BLaER1 treated with 17β-estradiol and CSF1 and Interleukin-3, amounts not matched to agents 10 nM and 100 nM (cell line): ENCODE data around the gene G6PD.
"Not testable (repeated sequence)": the region's sequence is repeated elsewhere in the genome, so short reads cannot be mapped to it uniquely, and the experiment has no call there.

Experiments
- H3K27ac ChIP-seq, 11 experiments: shearing (Covaris generic); formaldehyde crosslinking; 2 replicates each; pipeline ENCODE4 v1.8.1; 2022
- H3K27me3 ChIP-seq, 11 experiments: shearing (Covaris generic); formaldehyde crosslinking; 2 replicates each; pipeline ENCODE4 v1.8.1; 2022
- H3K36me3 ChIP-seq, 11 experiments: shearing (Covaris generic); formaldehyde crosslinking; 2 replicates each; pipeline ENCODE4 v1.8.1; 2022
- H3K4me1 ChIP-seq, 10 experiments: shearing (Covaris generic); formaldehyde crosslinking; 2 replicates each; pipeline ENCODE4 v1.8.1; 2022
- H3K4me2 ChIP-seq, 11 experiments: shearing (Covaris generic); formaldehyde crosslinking; 2 replicates each; pipeline ENCODE4 v1.8.1; 2022
- H3K4me3 ChIP-seq, 10 experiments: shearing (Covaris generic); formaldehyde crosslinking; 2 replicates each; pipeline ENCODE4 v1.8.1; 2022
- H3K9ac ChIP-seq, 11 experiments: shearing (Covaris generic); formaldehyde crosslinking; 2 replicates each; pipeline ENCODE4 v1.8.1; 2022
- H3K9me3 ChIP-seq, 11 experiments: shearing (Covaris generic); formaldehyde crosslinking; replicated peaks in 1 of 11; 2 replicates each; pipeline ENCODE4 v1.8.1; 2022
- H4K20me1 ChIP-seq, 11 experiments: shearing (Covaris generic); formaldehyde crosslinking; 2 replicates each; pipeline ENCODE4 v1.8.1; 2022
- Cebpa-rat ChIP-seq, 11 experiments: shearing (Covaris generic); IDR thresholded peaks; 2 replicates each; pipeline ENCODE4 v1.8.1; 2022

G6PD gene

GRCh38 chrX:154511761-154512160, 34.9 kb downstream of the G6PD start:
- Histone ChIP-seq H3K27me3 (peaks cover 9 to 69% (median 50%) of the 10 kb centered on the region in 11 experiments; a peak in 21 of 22 replicates), H3K36me3 (peaks cover 5 to 33% (median 12%) of the 10 kb centered on the region in 11 experiments; a peak in 16 of 22 replicates), H3K4me2 (peak overlapping the region; percentile 22 to 77 (median 57); a peak in 21 of 22 replicates), H3K9me3 (peaks cover 17 to 64% (median 44%) of the 10 kb centered on the region in 11 experiments), H3K9ac (peak overlapping the region in 7 of 11 experiments; percentile 10 to 61 (median 38); a peak in 7 of 22 replicates), H3K4me1 (peaks cover 19 to 43% (median 35%) of the 10 kb centered on the region in 10 experiments), H3K27ac (peak overlapping the region in 10 of 11 experiments; percentile 15 to 74 (median 60); a peak in 18 of 22 replicates), H4K20me1 (peaks cover 0 to 18% (median 0%) of the 10 kb centered on the region in 11 experiments; a peak in 1 of 22 replicates), H3K4me3 (no peak overlapping the region)
- no peak for TF ChIP-seq Cebpa-rat (IDR thresholded peaks at IDR 0.05)

GRCh38 chrX:154509455-154509854, 37.2 kb downstream of the G6PD start:
- Histone ChIP-seq H3K9me3 (peaks cover 12 to 61% (median 32%) of the 10 kb centered on the region in 11 experiments; a peak in 21 of 22 replicates), H3K27me3 (peaks cover 9 to 84% (median 63%) of the 10 kb centered on the region in 11 experiments; a peak in 21 of 22 replicates), H3K4me1 (peaks cover 8 to 32% (median 23%) of the 10 kb centered on the region in 10 experiments; a peak in 19 of 20 replicates), H3K9ac (no peak overlapping the region), H3K36me3 (peaks cover 15 to 45% (median 22%) of the 10 kb centered on the region in 11 experiments; a peak in 19 of 22 replicates), H4K20me1 (peaks cover 0 to 18% (median 0%) of the 10 kb centered on the region in 11 experiments; a peak in 2 of 22 replicates), H3K4me2 (no peak overlapping the region), H3K27ac (no peak overlapping the region), H3K4me3 (no peak overlapping the region)
- TF ChIP-seq Cebpa-rat (IDR thresholded peaks at IDR 0.05): no peak

GRCh38 chrX:154508384-154508745, 38.3 kb downstream of the G6PD start:
- Histone ChIP-seq H3K27me3 (peaks cover 9 to 86% (median 62%) of the 10 kb centered on the region in 11 experiments; a peak in 21 of 22 replicates), H3K36me3 (peaks cover 15 to 45% (median 22%) of the 10 kb centered on the region in 11 experiments; a peak in 19 of 22 replicates), H3K9me3 (peaks cover 12 to 59% (median 32%) of the 10 kb centered on the region in 11 experiments; a peak in 21 of 22 replicates), H3K9ac (no peak overlapping the region), H3K4me2 (no peak overlapping the region), H4K20me1 (peaks cover 0 to 18% (median 0%) of the 10 kb centered on the region in 11 experiments; a peak in 2 of 22 replicates), H3K27ac (no peak overlapping the region), H3K4me3 (no peak overlapping the region), H3K4me1 (peaks cover 8 to 24% (median 21%) of the 10 kb centered on the region in 10 experiments; a peak in 19 of 20 replicates)
- TF ChIP-seq Cebpa-rat (IDR thresholded peaks at IDR 0.05): no peak

GRCh38 chrX:154507673-154508383, 38.8 kb downstream of the G6PD start:
- Histone ChIP-seq H3K4me3 (no peak overlapping the region), H3K9ac (no peak overlapping the region), H3K36me3 (peaks cover 15 to 45% (median 22%) of the 10 kb centered on the region in 11 experiments; a peak in 19 of 22 replicates), H3K27ac (no peak overlapping the region), H4K20me1 (peaks cover 0 to 16% (median 0%) of the 10 kb centered on the region in 11 experiments; a peak in 2 of 22 replicates), H3K4me2 (no peak overlapping the region), H3K4me1 (peaks cover 8 to 19% (median 16%) of the 10 kb centered on the region in 10 experiments; a peak in 19 of 20 replicates), H3K9me3 (peaks cover 12 to 55% (median 32%) of the 10 kb centered on the region in 11 experiments; a peak in 21 of 22 replicates), H3K27me3 (peaks cover 9 to 84% (median 62%) of the 10 kb centered on the region in 11 experiments; a peak in 21 of 22 replicates)
- TF ChIP-seq Cebpa-rat (IDR thresholded peaks at IDR 0.05): no peak

GRCh38 chrX:154506483-154507332, 39.9 kb downstream of the G6PD start:
- H3K27me3 ChIP-seq: peaks cover 9 to 82% (median 62%) of the 10 kb centered on the region in 11 experiments; a peak in 21 of 22 replicates
- peaks cover 15 to 45% (median 22%) of the 10 kb centered on the region in 11 experiments; a peak in 19 of 22 replicates for H3K36me3 ChIP-seq
- no peak for TF ChIP-seq Cebpa-rat (IDR thresholded peaks at IDR 0.05)

GRCh38 chrX:154505734-154506133, 40.9 kb downstream of the G6PD start:
- Histone ChIP-seq H3K4me3 (no peak overlapping the region), H3K36me3 (peaks cover 15 to 45% (median 22%) of the 10 kb centered on the region in 11 experiments; a peak in 19 of 22 replicates), H3K27ac (no peak overlapping the region), H3K9ac (no peak overlapping the region), H3K4me1 (no peaks in the 10 kb centered on the region), H3K9me3 (peaks cover 12 to 56% (median 30%) of the 10 kb centered on the region in 11 experiments; a peak in 21 of 22 replicates), H4K20me1 (peaks cover 0 to under 1% (median 0%) of the 10 kb centered on the region in 11 experiments; a peak in 1 of 22 replicates), H3K4me2 (no peak overlapping the region), H3K27me3 (peaks cover 9 to 81% (median 61%) of the 10 kb centered on the region in 11 experiments; a peak in 21 of 22 replicates)
- TF ChIP-seq Cebpa-rat (IDR thresholded peaks at IDR 0.05): no peak

More at GRCh38 chrX:154506483-154507332, 39.9 kb downstream of the G6PD start:
- H3K4me1 ChIP-seq: peaks cover 4 to 8% (median 7%) of the 10 kb centered on the region in 10 experiments; a peak in 19 of 20 replicates
- no peak overlapping the region for H3K9ac ChIP-seq
- no peak overlapping the region for H3K27ac ChIP-seq
- H4K20me1 ChIP-seq: peaks cover 0 to 10% (median 0%) of the 10 kb centered on the region in 11 experiments; a peak in 2 of 22 replicates
- no peak overlapping the region for H3K4me3 ChIP-seq
- H3K4me2 ChIP-seq: no peak overlapping the region
- peaks cover 12 to 59% (median 32%) of the 10 kb centered on the region in 11 experiments; a peak in 21 of 22 replicates for H3K9me3 ChIP-seq

- Histone ChIP-seq H3K27me3 (peaks cover 17 to 85% (median 62%) of the 10 kb centered on the region in 11 experiments), H3K4me3 (no peak overlapping the region), H3K9ac (no peak overlapping the region), H3K9me3 (peaks cover 0 to 30% (median 9%) of the 10 kb centered on the region in 11 experiments; a peak in 8 of 22 replicates), H3K27ac (no peak overlapping the region), H3K4me2 (no peak overlapping the region), H3K36me3 (peaks cover 3 to 31% (median 14%) of the 10 kb centered on the region in 11 experiments; a peak in 14 of 22 replicates), H3K4me1 (no peaks in the 10 kb centered on the region), H4K20me1 (no peaks in the 10 kb centered on the region; a peak in 1 of 22 replicates)
- TF ChIP-seq Cebpa-rat (IDR thresholded peaks at IDR 0.05): no peak
Measured at GRCh38 chrX:154502989-154503388, 43.7 kb downstream of the G6PD start.

- H3K9me3 ChIP-seq: peaks cover 0 to 29% (median 6%) of the 10 kb centered on the region in 11 experiments; a peak in 7 of 22 replicates
- TF ChIP-seq Cebpa-rat (IDR thresholded peaks at IDR 0.05): no peak
Measured at GRCh38 chrX:154502098-154502497, 44.5 kb downstream of the G6PD start.

GRCh38 chrX:154501423-154501822, 45.2 kb downstream of the G6PD start:
- not testable (repeated sequence) for H3K4me2 ChIP-seq, H3K4me3 ChIP-seq, H3K27ac ChIP-seq, H4K20me1 ChIP-seq, H3K4me1 ChIP-seq, H3K9ac ChIP-seq
- Histone ChIP-seq H3K36me3 (peaks cover 0 to 15% (median 8%) of the 10 kb centered on the region in 11 experiments; a peak in 14 of 22 replicates), H3K9me3 (peaks cover 0 to 22% (median 0%) of the 10 kb centered on the region in 11 experiments; a peak in 6 of 22 replicates), H3K27me3 (peaks cover 23 to 86% (median 74%) of the 10 kb centered on the region in 11 experiments)

More at GRCh38 chrX:154502098-154502497, 44.5 kb downstream of the G6PD start:
- H3K27ac ChIP-seq: no peak overlapping the region
- peaks cover 16 to 86% (median 69%) of the 10 kb centered on the region in 11 experiments for H3K27me3 ChIP-seq
- no peak overlapping the region for H3K4me3 ChIP-seq
- H3K4me2 ChIP-seq: no peak overlapping the region
- H3K4me1 ChIP-seq: peaks cover 0 to 5% (median 0%) of the 10 kb centered on the region in 10 experiments; a peak in 2 of 20 replicates
- H3K36me3 ChIP-seq: peaks cover 3 to 22% (median 12%) of the 10 kb centered on the region in 11 experiments; a peak in 14 of 22 replicates
- no peaks in the 10 kb centered on the region; a peak in 1 of 22 replicates for H4K20me1 ChIP-seq
- no peak overlapping the region for H3K9ac ChIP-seq

- not testable (repeated sequence) for H3K4me1 ChIP-seq, H3K4me3 ChIP-seq, H3K27ac ChIP-seq, H3K9ac ChIP-seq, H3K9me3 ChIP-seq, H4K20me1 ChIP-seq, H3K4me2 ChIP-seq, H3K36me3 ChIP-seq
- peaks cover 49 to 99% (median 81%) of the 10 kb centered on the region in 11 experiments for H3K27me3 ChIP-seq
Measured at GRCh38 chrX:154496591-154497137, 50.0 kb downstream of the G6PD start.
